IMR-90 (cell line): ENCODE results near the gene LRRC8C. TPM values are rescaled to one million over a fixed set of nuclear protein-coding genes. Genes with fewer than 3 reads are reported as not detected.

ENCODE experiments used
- ATAC-seq: fragments of 200-7000 bp; cut with Tn5 transposase; 2 replicates; pipeline ENCODE4 v1.9.1; 2020; ENCODE audit warnings: low read depth, mild to moderate bottlenecking, moderate library complexity
- BruUV-seq: library from RNA; stranded (reverse); fragments of 400-500 nt; replicated peaks from 2 replicates; lab custom pipeline; 2021; lab: Mats Ljungman, UMichigan
- CTCF ChIA-PET: fragments of 300-600 bp; formaldehyde crosslinking; extraction: SDS; loops from one replicate; lab custom pipeline; 2021; ENCODE audit warnings: antibody characterized with exemption; lab: Yijun Ruan, JAX
- POLR2A ChIA-PET: fragments of 300-600 bp; sonication (Branson Sonifier 250); formaldehyde crosslinking; loops from one replicate; lab custom pipeline; 2022; ENCODE audit warnings: antibody characterized with exemption; ENCODE audit not compliant: unreplicated experiment; lab: Charles Lee
- DNase-seq: peaks from one replicate; pipeline ENCODE4 v3.0.0; 2013
- H2AFZ ChIP-seq: replicated peaks from 2 replicates; pipeline ENCODE3; 2013; ENCODE audit warnings: low read length, mild to moderate bottlenecking; ENCODE audit not compliant: poor library complexity
- H2AK5ac ChIP-seq: 2 replicates; pipeline ENCODE4 v1.6.1; 2013; ENCODE audit warnings: low read depth, low read length, inconsistent platforms
- H2AK9ac ChIP-seq: replicated peaks from 2 replicates; pipeline ENCODE3; 2013; ENCODE audit warnings: mild to moderate bottlenecking, low read depth, low read length, moderate library complexity; ENCODE audit not compliant: poor library complexity
- H2BK120ac ChIP-seq: 2 replicates; pipeline ENCODE4 v1.6.1; 2013; ENCODE audit warnings: low read depth, low read length, inconsistent platforms
- H2BK15ac ChIP-seq: 3 replicates; pipeline ENCODE4 v1.6.1; 2013; ENCODE audit warnings: low read depth, low read length, inconsistent platforms
- H2BK20ac ChIP-seq: 2 replicates; pipeline ENCODE4 v1.6.1; 2013; ENCODE audit warnings: low read depth, mild to moderate bottlenecking, inconsistent platforms, low read length, moderate library complexity
- H2BK5ac ChIP-seq: 2 replicates; pipeline ENCODE4 v1.6.1; 2013; ENCODE audit warnings: mild to moderate bottlenecking, low read depth, low read length, inconsistent platforms; ENCODE audit not compliant: poor library complexity, severe bottlenecking
- H3K14ac ChIP-seq: replicated peaks from 2 replicates; pipeline ENCODE4 v1.6.1; 2013; ENCODE audit warnings: low read depth, low read length, inconsistent platforms
- H3K18ac ChIP-seq: 2 replicates; pipeline ENCODE4 v1.6.1; 2013; ENCODE audit warnings: low read depth, low read length, control low read depth
- H3K23ac ChIP-seq: 2 replicates; pipeline ENCODE4 v1.6.1; 2013; ENCODE audit warnings: low read depth, low read length, inconsistent platforms
- H3K27ac ChIP-seq: 2 replicates; pipeline ENCODE4 v1.5.1; 2013; ENCODE audit warnings: mild to moderate bottlenecking, control low read depth, low read length; ENCODE audit not compliant: insufficient read depth
- H3K27me3 ChIP-seq: 2 replicates; pipeline ENCODE4 v1.6.1; 2013; ENCODE audit warnings: low read length; ENCODE audit not compliant: control insufficient read depth, insufficient read depth
- H3K36me3 ChIP-seq: 2 replicates; pipeline ENCODE4 v1.6.1; 2013; ENCODE audit warnings: low read length, mixed read lengths; ENCODE audit not compliant: control insufficient read depth, insufficient read depth
- H3K4ac ChIP-seq: 2 replicates; pipeline ENCODE4 v1.6.1; 2013; ENCODE audit warnings: low read depth, low read length, inconsistent platforms
- H3K4me1 ChIP-seq: 2 replicates; pipeline ENCODE4 v1.6.1; 2013; ENCODE audit warnings: low read length, mixed read lengths; ENCODE audit not compliant: control insufficient read depth, insufficient read depth
- H3K4me2 ChIP-seq: 2 replicates; pipeline ENCODE4 v1.6.1; 2013; ENCODE audit warnings: low read depth, mild to moderate bottlenecking, control low read depth, low read length, moderate library complexity
- H3K4me3 ChIP-seq: 2 replicates; pipeline ENCODE4 v1.5.1; 2013; ENCODE audit warnings: low read depth, mild to moderate bottlenecking, control low read depth, low read length, moderate library complexity; ENCODE audit not compliant: insufficient read depth
- H3K56ac ChIP-seq: 2 replicates; pipeline ENCODE4 v1.6.1; 2013; ENCODE audit warnings: low read length, inconsistent platforms; ENCODE audit not compliant: insufficient read depth; ENCODE audit errors: extremely low read depth
- H3K79me1 ChIP-seq, 2 experiments: 2 replicates each; pipeline ENCODE4 v1.6.1; 2013; ENCODE audit warnings: low read length in 2 of 2, inconsistent platforms in 1 of 2, low read depth in 1 of 2
- H3K9ac ChIP-seq: 2 replicates; pipeline ENCODE4 v1.6.1; 2013; ENCODE audit warnings: low read depth, low read length, control low read depth
- H3K9me1 ChIP-seq: 2 replicates; pipeline ENCODE4 v1.6.1; 2013; ENCODE audit warnings: low read length, inconsistent platforms; ENCODE audit not compliant: insufficient read depth
- H3K9me3 ChIP-seq: 2 replicates; pipeline ENCODE4 v1.6.1; 2013; ENCODE audit warnings: low read length; ENCODE audit not compliant: control insufficient read depth, insufficient read depth
- H4K20me1 ChIP-seq: 2 replicates; pipeline ENCODE4 v1.6.1; 2013; ENCODE audit warnings: low read length, inconsistent platforms; ENCODE audit not compliant: insufficient read depth
- H4K5ac ChIP-seq: 2 replicates; pipeline ENCODE4 v1.6.1; 2013; ENCODE audit warnings: mild to moderate bottlenecking, low read depth, low read length, control low read depth
- H4K8ac ChIP-seq, 2 experiments: 2 replicates each; pipeline ENCODE4 v1.6.1; 2013; ENCODE audit warnings: low read depth in 2 of 2, low read length in 2 of 2, control low read depth in 1 of 2, inconsistent platforms in 1 of 2
- H4K91ac ChIP-seq: 2 replicates; pipeline ENCODE4 v1.6.1; 2013; ENCODE audit warnings: low read depth, low read length, inconsistent platforms; ENCODE audit not compliant: insufficient read depth
- WGBS, 2 experiments: methylation state at CpG; one replicate each; pipeline versions ENCODE4 v1.1.5 to v1.1.7; 2013; ENCODE audit warnings: missing lambda C conversion rate in 2 of 2; ENCODE audit not compliant: insufficient read length in 1 of 2; ENCODE audit errors: extremely low coverage in 2 of 2; 5-methylcytosine and 5-hydroxymethylcytosine counted together
- dilution Hi-C: fragments of 300-500 bp; cut with HindIII; formaldehyde crosslinking; loops from one replicate; pipeline ENCODE4 v1.14.3; 2018; ENCODE audit warnings: low sequenced_read_pairs; ENCODE audit not compliant: unreplicated experiment
- in situ Hi-C: fragments of 300-500 bp; cut with MboI; formaldehyde crosslinking; loops from 3 replicates; pipeline ENCODE4 v1.14.3; 2019; ENCODE audit warnings: low sequenced_read_pairs, inconsistent platforms, mixed read lengths
- intact Hi-C: fragments of 100-400 bp; cut with micrococcal nuclease; formaldehyde crosslinking; loops from 2 replicates; pipeline ENCODE4 v1.10.0; 2022
- polyA plus RNA-seq, 3 experiments: library from polyadenylated mRNA; depleted of rRNA; stranded (reverse); fragments of >200 nt; gene quantifications; 2 replicates each; pipeline ENCODE4 v1.2.3, GENCODE V29; 2012; ENCODE audit warnings: low replicate concordance in 1 of 3
- total RNA-seq: library from RNA; depleted of rRNA; stranded (reverse); fragments of >200 nt; gene quantifications from 2 replicates; pipeline ENCODE4 v1.2.3, GENCODE V29; 2012
- TF ChIP-seq, protein P1 (sequence below): fragments of 150-350 bp; IDR thresholded peaks from 2 replicates; pipeline ENCODE4 v1.6.1; 2016; ENCODE audit warnings: low read depth, mild to moderate bottlenecking, low read length, moderate library complexity, borderline replicate concordance
- TF ChIP-seq, protein P2 (sequence below): conservative IDR thresholded peaks from 2 replicates; pipeline ENCODE4 v1.5.1; 2012; ENCODE audit warnings: mild to moderate bottlenecking, low read depth, low read length, improper control_type of control experiment

Gene LRRC8C
- total and polyA plus RNA-seq, 2 of the 4 experiments (the other 2 are of a cell fraction), result 6.5 to 12.9 TPM

DNA sequence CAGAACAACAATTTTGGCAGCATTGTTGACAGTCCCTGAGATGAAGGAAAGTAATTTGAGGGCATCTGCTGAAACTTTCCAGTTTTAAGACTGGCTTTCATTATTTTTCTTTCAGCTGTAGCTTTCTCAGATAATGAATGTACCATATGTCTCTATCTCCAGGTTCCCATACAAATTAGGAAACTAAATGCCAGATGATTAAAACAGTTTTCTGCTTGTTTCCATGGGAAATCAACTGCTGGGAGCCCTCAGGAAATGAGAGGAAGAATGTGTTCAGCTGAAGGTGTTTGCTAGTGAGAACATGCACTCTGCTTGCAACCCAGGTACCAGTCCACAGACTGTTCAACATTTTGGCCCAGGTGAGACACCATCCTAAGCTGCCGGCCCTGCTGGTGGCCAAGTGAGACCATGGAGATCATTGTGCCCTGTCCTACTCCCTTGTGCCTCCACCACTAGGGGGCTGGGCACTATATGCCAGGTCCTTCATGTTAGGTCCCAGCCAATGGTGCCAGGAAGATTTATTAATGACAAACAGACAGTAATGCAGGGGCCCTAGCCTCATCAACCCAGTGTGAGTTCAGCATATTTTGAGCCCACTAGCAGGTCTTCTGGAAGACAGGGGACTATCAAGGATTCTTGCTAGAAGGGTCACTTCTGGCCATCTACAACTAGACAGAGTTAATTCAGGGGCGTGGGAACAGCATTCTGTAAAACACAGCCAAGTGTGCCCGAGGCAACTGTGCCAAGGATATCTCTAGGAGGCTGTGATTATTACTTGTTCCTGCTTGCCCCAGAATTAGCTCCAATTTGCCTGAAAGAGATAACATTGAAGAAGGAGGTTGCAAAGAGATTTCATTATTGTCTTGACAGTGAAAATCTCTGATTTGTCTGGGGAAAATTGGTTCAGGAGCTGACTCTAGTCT is 17.0 kb upstream of the LRRC8C start:
- H3K23ac ChIP-seq, result no peak overlapping the region
- H3K36me3 ChIP-seq, result no peaks in the 10 kb centered on the region
- POLR2A ChIA-PET, result no interaction called here
- ATAC-seq (no peak), DNase-seq (no peak)
- no peak overlapping the region for H2AK5ac ChIP-seq
- H3K27me3 ChIP-seq, result no peaks in the 10 kb centered on the region
- no peaks in the 10 kb centered on the region for H3K9me3 ChIP-seq
- BruUV-seq, result no TSS peak
- no peak overlapping the region for H3K18ac ChIP-seq
- TF ChIP-seq, protein P1, sequence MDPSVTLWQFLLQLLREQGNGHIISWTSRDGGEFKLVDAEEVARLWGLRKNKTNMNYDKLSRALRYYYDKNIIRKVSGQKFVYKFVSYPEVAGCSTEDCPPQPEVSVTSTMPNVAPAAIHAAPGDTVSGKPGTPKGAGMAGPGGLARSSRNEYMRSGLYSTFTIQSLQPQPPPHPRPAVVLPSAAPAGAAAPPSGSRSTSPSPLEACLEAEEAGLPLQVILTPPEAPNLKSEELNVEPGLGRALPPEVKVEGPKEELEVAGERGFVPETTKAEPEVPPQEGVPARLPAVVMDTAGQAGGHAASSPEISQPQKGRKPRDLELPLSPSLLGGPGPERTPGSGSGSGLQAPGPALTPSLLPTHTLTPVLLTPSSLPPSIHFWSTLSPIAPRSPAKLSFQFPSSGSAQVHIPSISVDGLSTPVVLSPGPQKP, result no peak
- TF ChIP-seq, protein P2, sequence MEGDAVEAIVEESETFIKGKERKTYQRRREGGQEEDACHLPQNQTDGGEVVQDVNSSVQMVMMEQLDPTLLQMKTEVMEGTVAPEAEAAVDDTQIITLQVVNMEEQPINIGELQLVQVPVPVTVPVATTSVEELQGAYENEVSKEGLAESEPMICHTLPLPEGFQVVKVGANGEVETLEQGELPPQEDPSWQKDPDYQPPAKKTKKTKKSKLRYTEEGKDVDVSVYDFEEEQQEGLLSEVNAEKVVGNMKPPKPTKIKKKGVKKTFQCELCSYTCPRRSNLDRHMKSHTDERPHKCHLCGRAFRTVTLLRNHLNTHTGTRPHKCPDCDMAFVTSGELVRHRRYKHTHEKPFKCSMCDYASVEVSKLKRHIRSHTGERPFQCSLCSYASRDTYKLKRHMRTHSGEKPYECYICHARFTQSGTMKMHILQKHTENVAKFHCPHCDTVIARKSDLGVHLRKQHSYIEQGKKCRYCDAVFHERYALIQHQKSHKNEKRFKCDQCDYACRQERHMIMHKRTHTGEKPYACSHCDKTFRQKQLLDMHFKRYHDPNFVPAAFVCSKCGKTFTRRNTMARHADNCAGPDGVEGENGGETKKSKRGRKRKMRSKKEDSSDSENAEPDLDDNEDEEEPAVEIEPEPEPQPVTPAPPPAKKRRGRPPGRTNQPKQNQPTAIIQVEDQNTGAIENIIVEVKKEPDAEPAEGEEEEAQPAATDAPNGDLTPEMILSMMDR, result 0 out of 2 replicates have a peak, but pooled peaks have one; percentile 16
- no peak overlapping the region for H2AK9ac ChIP-seq
- no peak overlapping the region for H4K91ac ChIP-seq
- no peak overlapping the region for H2BK20ac ChIP-seq
- H3K4me1 ChIP-seq, result no peaks in the 10 kb centered on the region
- H4K20me1 ChIP-seq, result no peaks in the 10 kb centered on the region
- no peak overlapping the region for H4K8ac ChIP-seq
- CTCF ChIA-PET, result interaction anchor here (0.5 to 2.9 kb wide), 3 partner anchors 11 to 485 kb away, joined by 3 to 12 read pairs (median 3); no protein-coding TSS in a partner anchor
- H3K79me1 ChIP-seq, result no peaks in the 10 kb centered on the region
- H2AFZ ChIP-seq, result no peak overlapping the region
- WGBS, 2 experiments, result no CpG with 5 or more reads among the region's 3 CpGs
- no peak overlapping the region for H3K56ac ChIP-seq
- no peak overlapping the region for H3K27ac ChIP-seq
- no peak overlapping the region for H3K4ac ChIP-seq
- H2BK120ac ChIP-seq, result no peak overlapping the region
- no peak overlapping the region for H3K9ac ChIP-seq
- no peak overlapping the region for H2BK15ac ChIP-seq
- H4K5ac ChIP-seq, result no peak overlapping the region
- H3K4me2 ChIP-seq, result no peak overlapping the region
- dilution Hi-C loops, result no loop called here
- in situ Hi-C loops, result no loop called here
- H2BK5ac ChIP-seq, result no peak overlapping the region
- H3K9me1 ChIP-seq, result no peaks in the 10 kb centered on the region
- H3K14ac ChIP-seq, result no peak overlapping the region
- H3K4me3 ChIP-seq, result no peak overlapping the region
- intact Hi-C loops, result no loop called here
